Measurements from ENCODE around the gene TXNDC15.
"Not testable (repeated sequence)": the region's sequence is repeated elsewhere in the genome, so short reads cannot be mapped to it uniquely, and the experiment has no call there.

TXNDC15 gene

DNA sequence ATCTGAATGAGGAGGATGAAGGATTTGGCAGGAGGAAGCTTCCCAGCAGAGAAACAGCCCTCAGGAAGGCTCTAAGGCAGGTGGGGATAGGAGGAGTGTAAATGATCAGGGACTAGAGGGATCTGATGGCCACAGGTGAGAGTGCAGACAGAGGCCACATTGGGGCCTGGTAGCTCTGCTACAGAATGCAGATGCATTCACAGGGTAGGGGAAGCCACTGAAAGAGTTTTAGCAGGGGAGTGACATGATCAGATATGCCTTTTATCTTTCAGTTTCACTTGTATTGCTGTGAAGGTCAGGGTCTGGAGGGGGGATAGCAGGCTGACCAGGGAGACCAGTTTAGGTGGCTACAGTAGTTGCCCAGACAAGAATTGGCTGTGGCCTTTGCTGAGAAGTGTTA is 3.0 kb downstream of the TXNDC15 start:
- no peak for DNase-seq (ENCODE audit: low spot score)

DNA sequence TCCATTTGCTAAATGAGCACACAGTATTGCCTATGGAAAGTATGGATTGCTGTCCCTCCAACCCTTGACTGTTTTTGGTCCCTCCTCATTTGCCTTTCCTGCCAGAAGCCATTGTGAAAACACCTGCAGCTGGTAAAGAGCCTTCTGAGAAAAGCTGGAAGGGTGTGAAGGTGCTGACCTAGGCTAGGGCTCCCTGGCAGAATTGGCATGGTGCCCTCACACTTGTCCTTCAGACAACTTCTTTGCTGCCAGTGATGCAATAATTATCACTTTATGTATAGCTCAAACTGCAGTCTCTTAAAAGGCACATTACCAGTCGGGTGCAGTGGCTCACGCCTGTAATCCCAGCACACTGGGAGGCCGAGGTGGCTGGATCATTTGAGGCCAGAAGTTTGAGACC is 4.2 kb downstream of the TXNDC15 start:
- DNase-seq (ENCODE audit: low spot score): no peak

DNA sequence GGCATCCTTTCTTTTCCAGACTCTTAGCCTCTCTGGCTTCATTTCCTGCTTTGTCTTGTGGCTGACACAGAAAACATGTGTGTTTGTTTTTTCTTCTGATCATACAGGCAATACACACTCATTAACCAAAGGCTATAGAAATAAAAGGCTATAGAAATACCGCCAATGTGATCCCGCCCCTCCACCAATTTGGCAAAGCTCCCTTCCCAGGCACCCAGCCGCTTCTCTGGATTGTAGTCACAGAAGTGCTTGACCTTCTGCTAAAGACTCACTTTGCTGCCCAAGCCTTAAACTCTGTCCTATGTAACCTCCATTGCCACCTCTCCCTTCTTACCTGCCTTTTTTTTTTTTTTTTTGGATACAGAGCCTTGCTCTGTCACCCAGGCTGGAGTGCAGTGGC is 5.3 kb downstream of the TXNDC15 start:
- no peak for DNase-seq (ENCODE audit: low spot score)

DNA sequence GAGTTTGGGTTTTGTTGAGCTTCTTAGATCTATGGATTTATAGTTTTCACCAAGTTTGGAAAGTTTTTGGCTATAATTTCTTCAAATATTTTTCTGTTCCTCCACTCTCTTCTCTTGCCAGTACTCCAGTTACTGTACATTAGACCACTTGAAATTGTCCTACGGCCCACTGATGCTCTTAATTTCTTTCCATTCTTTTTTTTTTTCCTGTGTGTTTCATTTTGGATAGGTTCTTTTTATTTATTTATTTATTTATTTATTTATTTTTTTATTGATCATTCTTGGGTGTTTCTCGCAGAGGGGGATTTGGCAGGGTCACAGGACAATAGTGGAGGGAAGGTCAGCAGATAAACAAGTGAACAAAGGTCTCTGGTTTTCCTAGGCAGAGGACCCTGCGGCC is 6.8 kb downstream of the TXNDC15 start:
- DNase-seq (ENCODE audit: low spot score): not testable (repeated sequence)

DNA sequence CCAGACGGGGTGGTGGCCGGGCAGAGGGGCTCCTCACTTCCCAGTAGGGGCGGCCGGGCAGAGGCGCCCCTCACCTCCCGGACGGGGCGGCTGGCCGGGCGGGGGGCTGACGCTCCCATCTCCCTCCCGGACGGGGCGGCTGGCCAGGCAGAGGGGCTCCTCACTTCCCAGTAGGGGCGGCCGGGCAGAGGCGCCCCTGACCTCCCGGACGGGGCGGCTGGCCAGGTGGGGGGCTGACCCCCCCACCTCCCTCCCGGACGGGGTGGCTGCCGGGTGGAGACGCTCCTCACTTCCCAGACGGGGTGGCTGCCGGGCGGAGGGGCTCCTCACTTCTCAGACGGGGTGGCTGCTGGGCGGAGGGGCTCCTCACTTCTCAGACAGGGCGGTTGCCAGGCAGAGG is 7.5 kb downstream of the TXNDC15 start:
- not testable (repeated sequence) for DNase-seq (ENCODE audit: low spot score)

DNA sequence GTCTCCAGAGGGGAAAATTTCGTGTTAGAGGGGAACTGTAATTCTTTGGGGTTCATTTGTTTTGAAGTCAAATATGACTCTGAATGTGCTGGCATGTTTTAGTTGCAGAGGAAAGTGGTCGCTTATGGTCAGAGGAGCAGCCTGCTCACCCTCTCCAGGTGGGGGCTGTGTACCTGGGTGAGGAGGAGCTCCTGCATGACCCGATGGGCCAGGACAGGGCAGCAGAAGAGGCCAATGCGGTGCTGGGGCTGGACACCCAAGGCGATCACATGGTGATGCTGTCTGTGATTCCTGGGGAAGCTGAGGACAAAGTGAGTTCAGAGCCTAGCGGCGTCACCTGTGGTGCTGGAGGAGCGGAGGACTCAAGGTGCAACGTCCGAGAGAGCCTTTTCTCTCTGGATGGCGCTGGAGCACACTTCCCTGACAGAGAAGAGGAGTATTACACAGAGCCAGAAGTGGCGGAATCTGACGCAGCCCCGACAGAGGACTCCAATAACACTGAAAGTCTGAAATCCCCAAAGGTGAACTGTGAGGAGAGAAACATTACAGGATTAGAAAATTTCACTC is 13.5 kb downstream of the TXNDC15 start:
- no peak for DNase-seq (ENCODE audit: low spot score)

DNA sequence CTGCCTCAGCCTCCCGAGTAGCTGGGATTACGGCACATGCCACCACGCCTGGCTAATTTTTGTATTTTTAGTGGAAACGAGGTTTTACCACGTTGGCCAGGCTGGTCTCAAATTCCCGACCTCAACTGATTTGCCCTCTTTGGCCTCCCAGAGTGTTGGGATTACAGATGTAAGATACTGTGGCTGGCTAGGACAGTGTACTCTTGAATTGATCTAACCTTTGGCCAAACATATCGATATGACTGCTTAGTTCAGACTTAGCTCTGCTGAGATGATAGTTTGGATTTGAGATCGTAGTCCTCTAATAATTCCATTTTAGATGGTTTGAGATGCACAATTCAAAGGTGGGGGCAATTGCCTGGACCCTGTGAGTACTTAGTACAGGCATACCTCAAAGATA is 15.2 kb downstream of the TXNDC15 start:
- no peak for DNase-seq (ENCODE audit: low spot score)

DNA sequence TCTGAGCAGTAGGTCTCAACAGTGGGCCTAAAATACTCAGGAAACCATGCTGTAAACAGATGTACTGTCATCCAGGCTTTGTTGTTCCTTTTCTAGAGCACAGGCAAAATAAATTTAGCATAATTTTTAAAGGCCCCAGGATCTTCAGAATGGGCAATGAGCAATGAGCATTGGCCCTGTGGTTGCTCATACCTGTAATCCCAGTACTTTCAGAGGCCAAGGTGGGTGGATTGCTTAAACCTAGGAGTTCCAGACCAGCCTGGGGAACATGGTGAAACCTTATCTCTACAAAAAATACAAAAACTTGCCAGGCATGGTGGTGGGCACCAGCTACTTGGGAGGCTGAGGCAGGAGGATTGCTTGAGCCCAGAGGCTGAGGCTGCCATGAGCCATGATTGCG is 17.3 kb downstream of the TXNDC15 start:
- DNase-seq (ENCODE audit: low spot score): no peak

DNA sequence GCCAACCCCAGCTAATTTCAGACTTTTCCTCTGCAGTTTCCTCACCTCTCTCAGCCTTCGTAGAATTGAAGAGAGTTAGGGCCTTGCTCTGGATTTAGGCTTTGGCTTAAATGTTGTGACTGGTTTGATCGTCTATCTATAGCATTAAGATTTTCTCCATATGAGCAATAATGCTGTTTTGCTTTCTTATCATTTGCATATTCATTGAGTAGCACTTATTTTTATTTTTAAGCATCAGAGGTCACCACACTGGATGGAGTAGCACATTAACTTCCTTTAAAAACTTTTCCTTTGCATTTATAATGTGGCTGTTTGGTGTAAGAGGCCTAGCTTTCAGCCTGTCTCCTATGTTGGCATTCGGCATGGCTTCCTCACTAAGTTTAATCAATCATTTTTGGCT is 18.1 kb downstream of the TXNDC15 start:
- no peak for DNase-seq (ENCODE audit: low spot score)

DNA sequence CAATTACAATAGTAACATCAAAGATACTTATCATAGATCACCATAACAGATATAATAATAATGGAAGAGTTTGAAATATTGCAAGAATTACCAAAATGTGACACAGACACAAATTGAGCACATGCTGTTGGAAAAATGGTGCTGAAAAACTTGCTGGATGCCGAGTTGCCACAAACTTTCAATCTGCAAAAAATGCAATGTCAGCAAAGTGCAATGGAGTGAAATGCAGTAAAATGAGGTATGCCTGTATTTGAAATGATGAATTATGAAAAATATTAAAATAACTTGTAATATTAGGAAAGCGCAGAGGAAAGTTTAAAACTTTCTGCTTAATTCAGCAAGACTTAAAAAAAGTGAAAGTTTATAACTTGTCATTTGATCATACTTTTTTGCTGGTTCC is 18.8 kb downstream of the TXNDC15 start:
- DNase-seq (ENCODE audit: low spot score): no peak

DNA sequence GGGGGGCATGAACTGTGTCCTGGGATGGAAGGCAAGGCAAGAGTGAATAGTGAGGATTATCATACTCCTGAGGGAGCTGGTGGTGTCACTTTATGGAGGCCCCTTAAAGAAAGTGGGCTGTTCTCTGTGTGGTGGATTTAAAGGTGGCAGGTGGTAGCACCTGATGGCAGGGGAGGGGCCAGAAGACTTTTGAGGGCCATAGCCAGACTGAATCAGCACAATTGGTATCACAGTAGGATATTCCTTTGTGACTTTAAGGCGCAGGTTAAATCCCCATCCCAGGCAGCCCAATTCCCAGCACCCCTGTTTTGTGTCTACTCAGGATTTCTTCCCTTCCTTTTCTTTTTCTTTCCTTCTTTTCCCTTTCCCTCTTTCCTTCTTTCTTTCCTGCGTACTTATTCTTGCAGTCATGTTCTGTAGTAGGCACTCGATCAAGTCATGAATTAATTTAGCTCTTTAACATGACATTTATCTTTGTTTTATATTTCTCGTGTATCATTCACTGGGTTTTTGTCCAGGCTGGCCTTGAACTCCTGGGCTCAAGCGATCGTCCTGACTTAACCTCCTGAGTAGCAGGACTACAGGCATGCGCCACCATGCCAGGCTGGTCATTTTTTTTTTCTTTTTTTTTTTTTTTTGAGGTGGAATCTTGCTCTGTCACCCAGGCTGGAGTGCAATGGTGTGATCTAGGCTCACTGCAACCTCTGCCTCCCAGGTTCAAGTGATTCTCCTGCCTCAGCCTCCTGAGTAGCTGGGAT is 19.8 kb downstream of the TXNDC15 start:
- no peak for DNase-seq (ENCODE audit: low spot score)

DNA sequence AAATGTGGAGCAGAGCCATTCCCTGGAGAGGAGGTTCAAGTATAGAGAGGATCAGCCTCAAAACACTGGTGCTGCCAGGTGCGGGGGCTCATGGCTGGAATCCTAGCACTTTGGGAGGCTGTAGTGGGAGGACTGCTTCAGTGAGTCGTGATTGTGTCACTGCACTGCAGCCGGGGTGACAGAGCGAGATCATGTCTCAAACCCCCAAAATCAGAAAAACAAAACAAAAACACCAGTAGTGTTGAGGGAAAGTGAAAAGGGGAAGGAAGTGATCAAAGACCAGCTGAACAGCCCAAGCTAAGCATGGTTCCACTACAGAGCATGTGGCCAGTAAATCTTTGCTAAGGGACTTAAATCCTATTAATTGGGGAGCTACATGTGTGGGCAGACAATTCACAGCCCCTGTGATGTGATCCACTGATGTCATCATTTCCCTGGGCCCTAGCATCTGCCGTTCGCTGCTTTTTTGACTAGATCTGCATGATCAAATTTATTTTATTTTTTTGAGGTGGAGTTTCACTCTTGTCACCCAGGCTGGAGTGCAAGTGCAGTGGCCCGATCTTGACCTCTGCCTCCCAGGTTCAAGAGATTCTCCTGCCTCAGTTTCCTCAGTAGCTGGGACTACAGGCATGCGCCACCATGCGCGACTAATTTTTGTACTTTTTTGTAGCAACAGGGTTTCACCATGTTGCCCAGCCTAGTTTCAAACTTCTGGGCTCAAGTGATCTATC is 28.1 kb downstream of the TXNDC15 start:
- no peak for DNase-seq (ENCODE audit: low spot score)

DNA sequence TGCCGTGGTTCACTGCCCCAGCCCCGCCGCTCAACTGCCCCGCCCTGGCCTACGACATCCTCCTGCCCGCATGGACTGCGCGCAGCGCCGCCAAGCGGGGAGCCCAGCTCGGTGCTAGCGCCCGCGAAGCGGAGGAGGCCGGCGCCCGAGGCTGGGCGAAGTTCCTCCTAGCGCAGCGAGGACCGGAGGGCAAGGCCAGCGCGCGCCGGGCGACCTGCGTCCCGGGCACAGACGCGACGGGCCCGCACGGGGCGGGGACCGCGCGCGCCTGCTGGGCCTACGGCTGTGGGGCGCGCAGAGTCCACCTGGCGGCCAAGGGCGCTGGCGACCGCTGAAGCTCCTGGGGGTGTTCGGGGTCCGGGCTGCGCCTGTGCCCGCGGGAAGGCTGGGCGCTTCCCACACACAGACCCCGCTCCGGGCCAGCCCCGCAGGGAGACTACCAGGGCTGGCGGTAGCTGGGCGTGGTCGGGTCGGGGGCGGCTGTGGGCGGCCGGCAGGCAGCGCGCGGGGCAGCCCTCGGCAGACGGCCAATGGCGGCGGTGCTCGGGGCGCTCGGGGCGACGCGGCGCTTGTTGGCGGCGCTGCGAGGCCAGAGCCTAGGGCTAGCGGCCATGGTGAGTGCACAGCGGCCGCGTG is 30.6 kb downstream of the TXNDC15 start, which contains the start of gene PCBD2:
TSS of gene PCBD2 (plus strand) at position 522 of the 636 bp plus-strand sequence. CDS start at position 531, 9 bp downstream.
- peak; percentile 88 for DNase-seq (ENCODE audit: low spot score)

DNA sequence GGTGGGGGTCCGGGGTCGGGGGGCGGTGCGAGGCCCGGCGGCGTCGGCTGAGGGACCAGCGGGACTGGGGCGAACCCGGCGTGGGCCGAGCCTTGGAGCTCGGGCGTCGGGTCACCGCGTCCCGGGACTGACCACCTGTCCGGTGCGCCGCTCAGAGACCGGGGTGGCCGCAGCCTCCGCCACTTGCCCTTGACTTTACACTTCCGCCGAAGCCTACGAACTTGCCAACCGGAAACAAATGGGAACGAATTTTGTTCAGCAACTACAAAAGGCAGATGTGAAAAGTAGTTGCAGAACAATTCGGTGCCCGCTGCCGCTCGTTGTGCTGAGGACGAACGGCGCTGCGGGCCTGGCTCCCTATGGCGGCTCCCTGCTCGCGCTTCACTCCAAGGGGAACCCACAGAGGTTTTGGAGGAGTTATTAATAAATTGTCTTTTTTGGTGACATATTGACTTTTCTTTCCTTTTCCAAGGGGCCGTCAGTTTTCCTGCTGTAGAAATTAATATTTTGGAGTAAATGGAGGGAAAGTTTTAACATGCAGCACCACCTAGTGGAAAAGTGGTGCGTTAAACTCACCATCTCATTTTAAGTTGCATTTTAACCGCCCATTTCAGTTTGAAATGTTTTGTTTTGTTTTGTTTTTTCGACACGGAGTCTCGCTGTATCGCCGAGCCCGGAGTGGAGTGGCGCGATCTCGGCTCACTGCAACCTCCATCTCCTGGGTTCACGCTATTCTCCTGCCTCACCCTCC is 31.2 kb downstream of the TXNDC15 start:
- peak; percentile 78 for DNase-seq (ENCODE audit: low spot score)

DNA sequence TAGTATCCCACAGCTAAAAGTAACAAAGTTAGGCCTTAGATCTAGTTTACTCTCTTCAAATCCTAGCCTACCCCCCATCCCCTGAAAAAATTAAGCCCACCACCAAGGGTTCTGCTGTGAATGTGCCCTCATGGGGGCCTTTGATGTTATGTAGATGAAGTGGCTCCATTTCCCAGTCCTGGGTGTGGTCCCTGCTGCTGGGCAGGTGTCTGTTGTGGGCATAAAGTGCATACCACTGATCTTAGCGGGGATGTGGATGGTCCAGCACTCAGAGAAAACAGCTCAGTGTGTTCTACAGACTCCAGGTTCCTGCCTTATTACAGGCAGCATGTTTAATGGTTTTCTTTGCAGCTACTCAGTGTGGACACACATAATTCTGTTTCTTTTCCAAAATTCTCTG is 32.6 kb downstream of the TXNDC15 start:
- DNase-seq (ENCODE audit: low spot score): no peak

DNA sequence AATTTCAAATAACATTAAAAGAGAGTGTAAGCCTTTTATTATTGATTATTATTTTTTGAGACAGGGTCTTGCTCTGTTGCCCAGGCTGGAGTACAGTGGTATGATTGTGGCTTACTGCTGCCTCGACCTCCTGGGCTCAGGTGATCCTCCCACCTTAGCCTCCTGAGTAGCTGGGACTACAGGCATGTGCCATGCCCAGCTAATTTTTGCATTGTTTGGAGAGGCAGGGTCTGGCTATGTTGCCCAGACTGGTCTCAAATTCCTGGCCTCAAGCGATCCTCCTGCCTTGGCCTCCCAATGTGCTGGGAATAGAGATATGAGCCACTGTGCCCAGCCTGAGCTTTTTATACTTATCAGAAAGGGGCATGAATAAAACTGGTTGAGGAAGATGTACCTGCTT is 36.6 kb downstream of the TXNDC15 start:
- not testable (repeated sequence) for DNase-seq (ENCODE audit: low spot score)

DNA sequence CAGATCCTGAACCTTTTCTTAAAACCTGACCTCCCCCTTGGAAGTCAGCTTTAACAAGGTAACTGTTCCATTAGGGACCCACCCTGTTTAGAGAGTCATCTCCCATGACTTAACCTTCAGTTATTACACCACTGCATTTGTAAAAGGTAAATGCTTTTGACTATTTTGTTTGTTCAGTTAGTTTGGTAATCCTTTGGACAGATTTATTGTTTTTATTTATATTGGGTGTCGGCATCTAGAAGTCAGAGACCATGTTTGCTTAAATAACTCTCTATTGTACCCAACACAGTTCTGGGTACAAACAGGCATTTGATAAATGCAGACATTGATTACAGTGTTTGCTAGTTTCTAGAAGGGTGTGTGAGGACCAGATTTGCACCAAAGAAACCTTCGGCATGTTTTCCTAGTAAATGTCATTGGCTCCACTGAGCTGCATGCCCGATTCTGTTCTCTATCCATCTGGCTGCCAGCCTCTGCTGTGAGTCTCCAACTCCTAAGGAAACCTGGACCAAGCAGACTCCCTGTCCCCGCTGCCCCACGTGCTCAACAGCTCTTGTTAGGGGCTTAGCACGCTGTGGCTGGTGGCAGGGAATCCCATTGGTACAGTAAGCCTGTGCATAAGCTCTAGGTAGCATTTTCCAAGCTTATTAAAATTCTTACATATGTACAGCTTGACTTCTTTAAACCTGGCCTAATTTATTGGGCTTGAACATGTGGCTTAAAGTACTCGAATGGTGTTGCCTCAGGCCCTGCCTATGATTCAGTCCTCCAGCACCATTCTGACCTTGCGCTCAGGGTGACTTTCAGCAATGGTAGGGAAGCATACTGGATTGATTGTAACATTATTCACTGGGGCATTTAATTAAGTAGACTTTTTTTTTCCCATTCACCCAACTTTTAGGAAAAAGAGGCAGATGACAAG is 37.4 kb downstream of the TXNDC15 start:
- DNase-seq (ENCODE audit: low spot score): no peak

DNA sequence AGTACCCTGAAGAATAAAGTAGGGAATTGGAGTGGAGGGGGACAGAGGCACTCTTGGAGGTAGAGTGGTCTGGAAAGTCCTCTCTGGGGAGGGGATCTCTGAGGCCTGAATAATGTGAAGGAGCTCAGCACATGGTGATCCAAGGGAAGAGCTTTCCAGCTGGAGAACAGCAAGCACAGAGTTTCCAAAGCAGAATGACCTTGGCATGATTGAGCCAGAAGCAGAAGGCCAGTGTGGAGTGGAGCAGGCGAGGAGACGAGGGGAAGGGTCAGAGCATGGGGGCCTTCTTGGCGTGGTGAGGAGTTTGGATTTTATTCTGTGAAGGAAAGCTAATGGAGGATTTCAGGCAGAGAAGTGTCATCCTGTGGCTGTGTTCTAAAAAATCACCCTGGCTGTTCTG is 39.1 kb downstream of the TXNDC15 start:
- no peak for DNase-seq (ENCODE audit: low spot score)

DNA sequence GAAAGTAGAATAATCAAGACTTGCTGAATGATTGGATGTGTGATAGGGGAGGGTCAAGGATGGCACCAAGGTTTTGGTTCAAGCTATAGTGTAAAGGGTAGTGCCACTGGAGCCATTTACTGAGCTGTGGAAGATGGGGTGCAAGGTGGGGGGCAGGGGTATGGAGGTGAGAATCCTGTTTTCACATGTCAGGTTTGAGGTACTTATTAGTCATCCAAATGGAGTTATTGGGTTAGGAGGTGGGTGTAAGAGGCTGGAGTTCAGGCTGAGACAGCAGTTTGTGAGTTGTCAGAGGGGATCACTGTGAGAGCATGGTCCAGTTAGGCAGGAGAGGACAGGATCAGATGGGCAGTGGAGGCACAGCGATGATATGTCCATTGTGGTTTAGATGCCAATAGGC is 39.6 kb downstream of the TXNDC15 start:
- no peak for DNase-seq (ENCODE audit: low spot score)

DNA sequence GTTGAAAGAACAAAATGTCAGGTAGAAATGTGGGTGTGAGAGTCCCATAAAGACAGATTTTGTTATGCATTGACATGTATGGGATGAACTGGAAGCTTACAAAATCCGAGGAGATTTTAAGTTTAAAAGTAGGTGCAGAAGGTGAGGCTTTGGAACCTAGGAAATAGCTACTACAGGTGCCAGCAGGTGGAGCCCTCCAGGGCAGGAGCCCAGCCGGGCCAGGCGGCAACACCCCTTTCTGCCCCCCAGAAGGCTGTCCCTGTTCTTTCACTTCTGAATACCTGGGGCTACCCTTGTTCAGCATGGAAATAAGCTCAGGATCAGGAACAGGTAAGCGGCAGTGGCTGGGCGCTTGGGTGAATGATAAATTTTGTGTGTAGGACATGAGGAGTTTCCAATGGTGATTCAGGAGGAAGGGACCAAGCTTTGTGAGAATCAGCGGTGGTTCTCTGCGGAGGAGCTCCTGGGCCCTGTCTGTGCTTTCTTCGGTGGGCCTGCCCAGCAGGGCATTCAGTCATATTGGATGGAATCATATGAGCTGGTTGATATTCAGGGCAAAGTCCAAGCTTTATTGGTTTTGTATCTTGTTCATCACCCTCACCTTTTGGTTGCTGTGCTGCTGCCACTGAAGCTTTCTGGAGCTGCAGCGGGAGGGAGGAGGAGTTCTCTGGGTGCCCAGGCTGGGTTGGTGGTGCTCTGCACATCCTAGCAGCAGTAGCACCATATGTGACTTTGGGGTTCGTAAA is 43.1 kb downstream of the TXNDC15 start:
- no peak for DNase-seq (ENCODE audit: low spot score)

Data from SK-N-DZ (cell line).